GM23338 (cell line): ENCODE data around the gene LLGL2. TPM values are rescaled to one million over a fixed set of nuclear protein-coding genes. Genes with fewer than 3 reads are reported as not detected.

Experiments
- ATAC-seq: fragments of 200-7000 bp; cut with Tn5 transposase; 3 replicates; pipeline ENCODE4 v1.9.1; 2020
- DNase-seq: peaks from one replicate; pipeline ENCODE4 v3.0.0-alpha.2; 2015; ENCODE audit warnings: low spot score
- H2AFZ ChIP-seq: fragments of 200-600 bp; sonication (generic); 2 replicates; pipeline ENCODE4 v1.8.0; 2016; ENCODE audit warnings: antibody characterized with exemption, mild to moderate bottlenecking, moderate library complexity
- H3F3A ChIP-seq: fragments of 200-600 bp; sonication (generic); replicated peaks from 2 replicates; pipeline ENCODE4 v1.8.0; 2017; ENCODE audit warnings: antibody characterized with exemption, mixed run types, low read depth
- H3K27ac ChIP-seq: fragments of 200-600 bp; sonication (generic); 2 replicates; pipeline ENCODE4 v1.6.1; 2016; ENCODE audit warnings: low read depth
- H3K27me3 ChIP-seq: fragments of 200-600 bp; sonication (generic); 2 replicates; pipeline ENCODE4 v1.8.0; 2016; ENCODE audit warnings: mild to moderate bottlenecking, mixed run types, moderate library complexity; ENCODE audit not compliant: insufficient read depth
- H3K36me3 ChIP-seq: fragments of 200-600 bp; sonication (generic); 2 replicates; pipeline ENCODE4 v1.8.0; 2016; ENCODE audit warnings: mild to moderate bottlenecking; ENCODE audit not compliant: insufficient read depth
- H3K4me1 ChIP-seq: fragments of 200-600 bp; sonication (generic); 2 replicates; pipeline ENCODE4 v1.8.0; 2016; ENCODE audit warnings: mild to moderate bottlenecking, moderate library complexity; ENCODE audit not compliant: insufficient read depth
- H3K4me2 ChIP-seq: fragments of 200-600 bp; sonication (generic); 2 replicates; pipeline ENCODE4 v1.7.1; 2017; ENCODE audit warnings: mixed run types
- H3K4me3 ChIP-seq: fragments of 200-600 bp; sonication (generic); 2 replicates; pipeline ENCODE4 v1.6.1; 2016; ENCODE audit warnings: mixed run types
- H3K79me2 ChIP-seq: fragments of 200-600 bp; sonication (generic); replicated peaks from 2 replicates; pipeline ENCODE4 v1.8.0; 2017; ENCODE audit warnings: mild to moderate bottlenecking; ENCODE audit not compliant: insufficient read depth
- H3K9me2 ChIP-seq: fragments of 200-600 bp; sonication (generic); 2 replicates; pipeline ENCODE4 v1.8.0; 2017; ENCODE audit not compliant: insufficient read depth
- H4K20me1 ChIP-seq: fragments of 200-600 bp; sonication (generic); replicated peaks from 2 replicates; pipeline ENCODE4 v1.8.0; 2017; ENCODE audit warnings: mild to moderate bottlenecking; ENCODE audit not compliant: insufficient read depth
- H3K27ac Mint-ChIP-seq: 2 replicates; pipeline ENCODE4 v1.8.0; 2020; ENCODE audit warnings: inconsistent platforms, mild to moderate bottlenecking, moderate library complexity, mixed read lengths
- H3K27me3 Mint-ChIP-seq: 3 replicates; pipeline ENCODE4 v1.8.0; 2022; ENCODE audit warnings: low read depth, mild to moderate bottlenecking, moderate library complexity, mixed read lengths, inconsistent platforms; ENCODE audit not compliant: insufficient read depth, poor library complexity
- H3K36me3 Mint-ChIP-seq: 3 replicates; pipeline ENCODE4 v1.8.0; 2021; ENCODE audit warnings: low read depth, mild to moderate bottlenecking, inconsistent platforms, moderate library complexity, mixed read lengths
- H3K4me1 Mint-ChIP-seq: 3 replicates; pipeline ENCODE4 v1.8.0; 2020; ENCODE audit warnings: mild to moderate bottlenecking, inconsistent platforms, mixed read lengths
- H3K4me3 Mint-ChIP-seq: 3 replicates; pipeline ENCODE4 v1.8.0; 2021; ENCODE audit warnings: moderate library complexity, mild to moderate bottlenecking, inconsistent platforms, mixed read lengths
- H3K9me3 Mint-ChIP-seq: 3 replicates; pipeline ENCODE4 v1.8.0; 2020; ENCODE audit warnings: moderate library complexity, mild to moderate bottlenecking, inconsistent platforms, mixed read lengths
- CREB1 ChIP-seq: fragments of 250-450 bp; sonication (Bioruptor Pico); IDR thresholded peaks from 2 replicates; pipeline ENCODE4 v1.5.0; 2020; ENCODE audit warnings: low read depth, mild to moderate bottlenecking, moderate library complexity
- EZH2 ChIP-seq: fragments of 200-600 bp; sonication (generic); IDR thresholded peaks from one replicate; pipeline ENCODE4 v1.8.0; 2017; ENCODE audit warnings: antibody characterized with exemption, mild to moderate bottlenecking, low read depth; ENCODE audit not compliant: unreplicated experiment
- EZH2phosphoT487 ChIP-seq: fragments of 200-600 bp; sonication (generic); IDR thresholded peaks from one replicate; pipeline ENCODE4 v1.8.1; 2018; ENCODE audit warnings: antibody characterized with exemption; ENCODE audit not compliant: unreplicated experiment
- JUNB ChIP-seq: IDR thresholded peaks from one replicate; pipeline ENCODE4 v1.6.1; 2016; ENCODE audit warnings: antibody characterized with exemption; ENCODE audit not compliant: unreplicated experiment
- NANOG ChIP-seq: IDR thresholded peaks from 2 replicates; pipeline ENCODE4 v1.6.1; 2016; ENCODE audit warnings: antibody characterized with exemption, borderline replicate concordance
- POLR2AphosphoS5 ChIP-seq: IDR thresholded peaks from 2 replicates; pipeline ENCODE4 v1.6.1; 2016; ENCODE audit warnings: antibody characterized with exemption, low read depth
- ZNF114 ChIP-seq: fragments of 250-450 bp; sonication (Bioruptor Pico); IDR thresholded peaks from 2 replicates; pipeline ENCODE4 v1.5.0; 2020; ENCODE audit warnings: mild to moderate bottlenecking, moderate library complexity
- ZNF331 ChIP-seq: fragments of 250-450 bp; sonication (Bioruptor Pico); IDR thresholded peaks from 2 replicates; pipeline ENCODE4 v1.5.0; 2020; ENCODE audit warnings: low read depth, mild to moderate bottlenecking, moderate library complexity
- polyA plus RNA-seq: library from polyadenylated mRNA; unstranded; fragments of >200 nt; fragmentation: Nextera tagmentation; extraction: Ambion mirVana; gene quantifications from 2 replicates; pipeline ENCODE4 v1.2.1, GENCODE V29; 2016
- total RNA-seq: library from RNA; depleted of rRNA; stranded (reverse); fragments of >200 nt; shearing (Covaris generic); gene quantifications from 2 replicates; pipeline ENCODE4 v1.2.3, GENCODE V29; 2014
- TF ChIP-seq, protein P1 (sequence below), 2 experiments: fragments of 200-600 bp in 1 of 2; sonication (generic) in 1 of 2; conservative IDR thresholded peaks; 2 replicates each; pipeline versions ENCODE4 v1.5.1 to v1.6.1; 2016 to 2017; ENCODE audit warnings: antibody characterized with exemption in 2 of 2, low read depth in 2 of 2, mild to moderate bottlenecking in 2 of 2, moderate library complexity in 1 of 2

LLGL2 gene
- total and polyA plus RNA-seq, 2 experiments from 2014 or later = 62.5 to 78.5 TPM

DNA sequence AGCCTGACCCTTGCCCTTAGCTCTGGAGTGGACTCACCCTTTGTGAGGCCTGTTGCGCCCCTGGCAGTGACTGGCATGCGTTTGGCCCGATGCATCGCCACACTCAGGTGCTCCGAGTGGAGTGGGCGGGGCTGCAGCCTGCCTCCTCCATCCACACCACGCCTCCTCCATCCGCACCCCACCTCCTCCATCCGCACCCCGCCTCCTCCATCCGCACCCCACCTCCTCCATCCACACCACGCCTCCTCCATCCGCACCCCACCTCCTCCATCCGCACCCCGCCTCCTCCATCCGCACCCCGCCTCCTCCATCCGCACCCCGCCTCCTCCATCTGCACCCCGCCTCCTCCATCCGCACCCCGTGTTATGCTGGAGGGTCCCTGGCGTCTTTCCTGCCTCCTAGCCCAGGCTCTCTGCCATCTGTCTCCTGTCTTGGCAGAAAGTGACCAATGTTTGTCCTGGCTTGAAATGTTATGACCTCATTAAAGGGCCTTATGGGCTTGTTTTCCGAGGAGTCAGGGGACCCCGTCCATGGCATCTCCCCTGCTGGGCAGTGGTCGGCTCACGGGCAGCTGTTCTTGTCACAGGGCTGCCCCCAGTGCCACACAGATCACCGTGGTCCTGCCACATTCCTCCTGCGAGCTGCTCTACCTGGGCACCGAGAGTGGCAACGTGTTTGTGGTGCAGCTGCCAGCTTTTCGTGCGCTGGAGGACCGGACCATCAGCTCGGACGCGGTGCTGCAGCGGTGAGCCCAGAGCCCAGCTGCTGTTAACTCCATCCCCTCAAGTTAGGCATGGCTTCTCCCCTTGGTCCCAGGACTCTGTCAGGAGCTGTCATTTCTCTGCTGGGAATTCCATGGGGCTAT is 33.4 kb downstream of the LLGL2 start:
- Histone ChIP-seq H3K4me1 (no peaks in the 10 kb centered on the region; the same call in 1 of the 2 replicates), H2AFZ (no peak overlapping the region), H3K79me2 (no peaks in the 10 kb centered on the region), H3K27ac (no peak overlapping the region), H4K20me1 (no peaks in the 10 kb centered on the region), H3F3A (no peaks in the 10 kb centered on the region), H3K9me2 (no peaks in the 10 kb centered on the region), H3K36me3 (no peaks in the 10 kb centered on the region; the same call in 1 of the 2 replicates), H3K4me3 (no peak overlapping the region), H3K4me2 (peak overlapping the region; percentile 48; the same call in 1 of the 2 replicates), H3K27me3 (no peaks in the 10 kb centered on the region)
- Mint-ChIP-seq H3K36me3 (no peaks in the 10 kb centered on the region; the same call in 2 of the 3 replicates), H3K4me3 (no peak overlapping the region), H3K9me3 (no peaks in the 10 kb centered on the region), H3K27me3 (no peaks in the 10 kb centered on the region), H3K27ac (no peak overlapping the region), H3K4me1 (peaks cover 2% of the 10 kb centered on the region; the same call in 1 of the 3 replicates)
- TF ChIP-seq JUNB = no peak
- TF ChIP-seq ZNF331 = no peak
- TF ChIP-seq EZH2 = no peak
- TF ChIP-seq NANOG = no peak
- no peak for TF ChIP-seq EZH2phosphoT487
- DNase-seq = peak; percentile 55
- ATAC-seq = peak; percentile 65

DNA sequence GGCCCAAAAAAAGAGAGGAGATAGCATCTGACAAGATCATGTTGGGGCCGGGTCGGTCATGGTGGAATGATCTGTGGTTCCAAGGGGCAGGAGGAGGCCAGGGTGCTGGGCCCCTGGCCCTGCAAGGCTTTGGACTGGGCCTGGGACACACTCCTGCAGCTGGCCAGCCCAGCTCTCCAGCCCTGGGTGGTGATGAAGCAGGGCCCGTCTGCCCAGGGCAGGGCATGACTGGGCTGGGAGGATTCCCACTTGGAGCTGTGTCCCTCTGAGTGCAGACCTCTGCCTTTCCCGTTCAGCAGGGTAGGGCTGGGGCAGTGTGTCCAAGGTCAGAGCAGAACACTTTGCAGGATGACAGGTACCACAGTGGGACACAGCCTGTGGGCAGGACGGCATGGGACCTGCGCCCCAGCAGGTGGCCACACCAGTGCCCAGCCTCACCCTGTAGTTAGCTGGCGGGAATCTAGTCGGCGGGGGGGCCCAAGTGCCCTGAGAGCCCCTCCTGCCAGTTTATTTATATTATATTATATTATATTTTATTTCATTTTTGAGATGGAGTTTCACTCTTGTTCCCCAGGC is 34.5 kb downstream of the LLGL2 start:
- H3K4me2 ChIP-seq = no peak overlapping the region
- no peaks in the 10 kb centered on the region for H3F3A ChIP-seq
- no peaks in the 10 kb centered on the region; the same call in 1 of the 2 replicates for H3K36me3 ChIP-seq
- ATAC-seq (no peak), DNase-seq (no peak)
- no peaks in the 10 kb centered on the region for H3K27me3 Mint-ChIP-seq
- H3K4me1 ChIP-seq = no peaks in the 10 kb centered on the region; the same call in 1 of the 2 replicates
- no peak overlapping the region for H3K27ac ChIP-seq
- no peak overlapping the region for H3K4me3 ChIP-seq
- H3K4me1 Mint-ChIP-seq = peaks cover 2% of the 10 kb centered on the region; the same call in 1 of the 3 replicates
- no peaks in the 10 kb centered on the region for H3K9me2 ChIP-seq
- no peaks in the 10 kb centered on the region for H3K27me3 ChIP-seq
- no peaks in the 10 kb centered on the region for H3K9me3 Mint-ChIP-seq
- H3K4me3 Mint-ChIP-seq = no peak overlapping the region
- no peak overlapping the region for H2AFZ ChIP-seq
- H3K27ac Mint-ChIP-seq = no peak overlapping the region
- TF ChIP-seq ZNF331 (no peak), ZNF114 (CRISPR knock-in tag) (no peak), POLR2AphosphoS5 (no peak), NANOG (no peak)
- H3K36me3 Mint-ChIP-seq = no peaks in the 10 kb centered on the region
- no peaks in the 10 kb centered on the region for H3K79me2 ChIP-seq
- H4K20me1 ChIP-seq = no peaks in the 10 kb centered on the region

DNA sequence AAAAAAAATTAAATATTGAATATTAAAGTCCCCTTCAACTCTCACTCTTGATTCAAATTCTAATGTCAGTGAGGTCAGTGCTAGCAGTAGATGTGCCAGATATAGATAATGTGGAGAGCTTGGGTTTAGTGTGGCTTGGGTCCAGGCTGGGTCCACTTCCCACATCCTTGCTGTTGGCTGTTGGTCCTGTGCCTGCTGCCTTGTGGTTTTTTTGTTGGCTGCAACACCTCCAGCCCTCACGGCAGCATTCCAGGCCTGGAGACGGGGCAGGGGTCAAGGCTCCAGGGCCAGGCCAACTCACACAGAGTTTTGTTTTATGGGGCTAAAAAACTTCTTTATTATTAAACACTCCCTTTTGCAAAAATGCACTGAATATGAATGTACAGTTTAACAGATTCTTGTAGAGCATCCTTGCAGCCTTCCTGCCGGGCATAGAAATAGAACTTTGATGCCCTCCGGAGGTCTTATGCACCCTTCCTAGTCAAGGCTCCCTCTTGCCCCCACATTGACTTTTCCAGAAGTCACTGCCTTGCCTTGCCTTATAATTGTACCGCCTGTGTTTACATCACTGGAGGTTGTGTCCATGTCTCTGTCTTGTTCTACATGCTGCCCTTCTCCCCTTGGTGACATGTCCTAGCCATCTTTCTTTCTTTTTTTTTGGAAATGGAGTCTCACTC is 36.6 kb downstream of the LLGL2 start:
- DNase-seq (no peak), ATAC-seq (no peak)
- H2AFZ ChIP-seq = no peak overlapping the region
- H4K20me1 ChIP-seq = no peaks in the 10 kb centered on the region
- Mint-ChIP-seq H3K27ac (no peak overlapping the region), H3K36me3 (no peaks in the 10 kb centered on the region), H3K27me3 (peaks cover 2% of the 10 kb centered on the region), H3K4me1 (peaks cover under 1% of the 10 kb centered on the region; the same call in 1 of the 3 replicates), H3K4me3 (no peak overlapping the region), H3K9me3 (no peaks in the 10 kb centered on the region)
- TF ChIP-seq, protein P1, sequence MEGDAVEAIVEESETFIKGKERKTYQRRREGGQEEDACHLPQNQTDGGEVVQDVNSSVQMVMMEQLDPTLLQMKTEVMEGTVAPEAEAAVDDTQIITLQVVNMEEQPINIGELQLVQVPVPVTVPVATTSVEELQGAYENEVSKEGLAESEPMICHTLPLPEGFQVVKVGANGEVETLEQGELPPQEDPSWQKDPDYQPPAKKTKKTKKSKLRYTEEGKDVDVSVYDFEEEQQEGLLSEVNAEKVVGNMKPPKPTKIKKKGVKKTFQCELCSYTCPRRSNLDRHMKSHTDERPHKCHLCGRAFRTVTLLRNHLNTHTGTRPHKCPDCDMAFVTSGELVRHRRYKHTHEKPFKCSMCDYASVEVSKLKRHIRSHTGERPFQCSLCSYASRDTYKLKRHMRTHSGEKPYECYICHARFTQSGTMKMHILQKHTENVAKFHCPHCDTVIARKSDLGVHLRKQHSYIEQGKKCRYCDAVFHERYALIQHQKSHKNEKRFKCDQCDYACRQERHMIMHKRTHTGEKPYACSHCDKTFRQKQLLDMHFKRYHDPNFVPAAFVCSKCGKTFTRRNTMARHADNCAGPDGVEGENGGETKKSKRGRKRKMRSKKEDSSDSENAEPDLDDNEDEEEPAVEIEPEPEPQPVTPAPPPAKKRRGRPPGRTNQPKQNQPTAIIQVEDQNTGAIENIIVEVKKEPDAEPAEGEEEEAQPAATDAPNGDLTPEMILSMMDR (conservative IDR thresholded peaks at IDR 0.05; ENCODE audit: low read depth in 2 of 2) = 0 out of 4 replicates have a peak, but pooled peaks of 1 of the 2 experiments have one; percentile 11
- no peak for TF ChIP-seq CREB1 (CRISPR knock-in tag)
- H3K27ac ChIP-seq = no peak overlapping the region
- no peaks in the 10 kb centered on the region for H3K27me3 ChIP-seq
- H3K79me2 ChIP-seq = no peaks in the 10 kb centered on the region
- no peaks in the 10 kb centered on the region; the same call in 1 of the 2 replicates for H3K4me1 ChIP-seq
- no peaks in the 10 kb centered on the region for H3K9me2 ChIP-seq
- H3K36me3 ChIP-seq = no peaks in the 10 kb centered on the region; the same call in 1 of the 2 replicates
- H3K4me3 ChIP-seq = no peak overlapping the region
- H3K4me2 ChIP-seq = no peak overlapping the region
- H3F3A ChIP-seq = no peaks in the 10 kb centered on the region
